ENCODE results near the gene DCK. TPM values are rescaled to one million over a fixed set of nuclear protein-coding genes. Genes with fewer than 3 reads are reported as not detected.
"Not testable (repeated sequence)": the region's sequence is repeated elsewhere in the genome, so short reads cannot be mapped to it uniquely, and the experiment has no call there.

DCK gene
- total RNA-seq, 1 donor from 2014 or later: 18.3 TPM

GRCh38 chr4:70997036-70997435, 3.6 kb downstream of the DCK start:
- H3K9me3 ChIP-seq (ENCODE audit: control insufficient read depth in 3 of 3, low read length in 3 of 3): no peaks in the 10 kb centered on the region
- peak overlapping the region in 1 of 3 donors; percentile 30 for H3K9ac ChIP-seq (ENCODE audit: low read depth in 1 of 3, low read length in 3 of 3)
- peak overlapping the region in 1 of 3 donors; percentile 27 for H3K4me3 ChIP-seq (ENCODE audit: low read length in 3 of 3)

DNA sequence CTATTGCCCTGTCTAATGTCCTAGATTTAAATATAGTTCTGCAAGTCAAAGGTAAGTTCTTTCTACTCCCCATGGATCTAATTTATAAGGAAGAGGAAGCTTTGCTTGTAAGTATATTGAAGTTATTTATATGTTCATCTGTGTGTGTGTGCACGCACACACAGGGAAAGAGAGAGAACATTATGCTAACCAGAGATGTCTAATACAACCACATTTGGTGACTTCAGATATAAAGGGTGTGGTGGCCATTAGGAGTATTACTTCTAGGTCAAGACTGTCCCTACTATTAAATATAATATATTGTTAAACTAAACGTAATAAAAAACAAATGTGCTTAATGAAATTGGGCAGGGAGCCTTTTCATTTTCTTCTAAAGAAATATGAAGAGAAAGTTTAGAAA, 4.1 kb downstream of the DCK start:
- Histone ChIP-seq H3K4me1 (ENCODE audit: control insufficient read depth in 3 of 3, insufficient read depth in 3 of 3, low read length in 3 of 3) (peaks cover 12 to 17% (median 12%) of the 10 kb centered on the region in 3 donors), H3K4me3 (ENCODE audit: low read length in 3 of 3) (peak overlapping the region in 1 of 3 donors; percentile 27), H3K36me3 (ENCODE audit: control insufficient read depth in 3 of 3, insufficient read depth in 3 of 3, low read length in 3 of 3) (peaks cover 0 to 3% (median 3%) of the 10 kb centered on the region in 3 donors), H3K27me3 (ENCODE audit: control insufficient read depth in 3 of 3, insufficient read depth in 3 of 3, low read length in 3 of 3) (no peaks in the 10 kb centered on the region), H3K9me3 (ENCODE audit: control insufficient read depth in 3 of 3, low read length in 3 of 3) (no peaks in the 10 kb centered on the region), H3K9ac (ENCODE audit: low read depth in 1 of 3, low read length in 3 of 3) (no peak overlapping the region), H3K27ac (ENCODE audit: low read depth, low read length) (no peak overlapping the region)

More at GRCh38 chr4:70997036-70997435, 3.6 kb downstream of the DCK start:
- H3K36me3 ChIP-seq (ENCODE audit: control insufficient read depth in 3 of 3, insufficient read depth in 3 of 3, low read length in 3 of 3): peaks cover 0 to 3% (median 3%) of the 10 kb centered on the region in 3 donors
- H3K27ac ChIP-seq (ENCODE audit: low read depth, low read length): no peak overlapping the region
- peaks cover 14 to 18% (median 17%) of the 10 kb centered on the region in 3 donors for H3K4me1 ChIP-seq (ENCODE audit: control insufficient read depth in 3 of 3, insufficient read depth in 3 of 3, low read length in 3 of 3)
- H3K27me3 ChIP-seq (ENCODE audit: control insufficient read depth in 3 of 3, insufficient read depth in 3 of 3, low read length in 3 of 3): no peaks in the 10 kb centered on the region

DNA sequence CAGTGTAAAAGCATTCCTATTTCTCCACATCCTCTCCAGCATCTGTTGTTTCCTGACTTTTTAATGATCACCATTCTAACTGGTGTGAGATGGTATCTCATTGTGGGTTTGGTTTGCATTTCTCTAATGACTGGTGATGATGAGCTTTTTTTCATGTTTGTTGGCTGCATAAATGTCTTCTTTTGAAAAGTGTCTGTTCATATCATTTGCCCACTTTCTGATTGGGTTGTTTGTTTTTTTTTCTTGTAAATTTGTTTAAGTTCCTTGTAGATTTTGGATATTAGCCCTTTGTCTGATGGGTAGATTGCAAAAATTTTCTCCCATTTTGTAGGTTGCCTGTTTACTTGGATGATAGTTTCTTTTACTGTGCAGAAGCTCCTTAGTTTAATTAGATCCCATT, 6.2 kb downstream of the DCK start:
- H3K27me3 ChIP-seq (ENCODE audit: control insufficient read depth in 3 of 3, insufficient read depth in 3 of 3, low read length in 3 of 3); H3K4me1 ChIP-seq (ENCODE audit: control insufficient read depth in 3 of 3, insufficient read depth in 3 of 3, low read length in 3 of 3); H3K9me3 ChIP-seq (ENCODE audit: control insufficient read depth in 3 of 3, low read length in 3 of 3); H3K36me3 ChIP-seq (ENCODE audit: control insufficient read depth in 3 of 3, insufficient read depth in 3 of 3, low read length in 3 of 3); H3K9ac ChIP-seq (ENCODE audit: low read depth in 1 of 3, low read length in 3 of 3); H3K4me3 ChIP-seq (ENCODE audit: low read length in 3 of 3); H3K27ac ChIP-seq (ENCODE audit: low read depth, low read length): not testable (repeated sequence)

GRCh38 chr4:71001363-71001762, 7.9 kb downstream of the DCK start:
- H3K9ac ChIP-seq (ENCODE audit: low read depth in 1 of 3, low read length in 3 of 3); H3K4me3 ChIP-seq (ENCODE audit: low read length in 3 of 3); H3K27me3 ChIP-seq (ENCODE audit: control insufficient read depth in 3 of 3, insufficient read depth in 3 of 3, low read length in 3 of 3); H3K4me1 ChIP-seq (ENCODE audit: control insufficient read depth in 3 of 3, insufficient read depth in 3 of 3, low read length in 3 of 3); H3K36me3 ChIP-seq (ENCODE audit: control insufficient read depth in 3 of 3, insufficient read depth in 3 of 3, low read length in 3 of 3); H3K9me3 ChIP-seq (ENCODE audit: control insufficient read depth in 3 of 3, low read length in 3 of 3); H3K27ac ChIP-seq (ENCODE audit: low read depth, low read length): not testable (repeated sequence)

DNA sequence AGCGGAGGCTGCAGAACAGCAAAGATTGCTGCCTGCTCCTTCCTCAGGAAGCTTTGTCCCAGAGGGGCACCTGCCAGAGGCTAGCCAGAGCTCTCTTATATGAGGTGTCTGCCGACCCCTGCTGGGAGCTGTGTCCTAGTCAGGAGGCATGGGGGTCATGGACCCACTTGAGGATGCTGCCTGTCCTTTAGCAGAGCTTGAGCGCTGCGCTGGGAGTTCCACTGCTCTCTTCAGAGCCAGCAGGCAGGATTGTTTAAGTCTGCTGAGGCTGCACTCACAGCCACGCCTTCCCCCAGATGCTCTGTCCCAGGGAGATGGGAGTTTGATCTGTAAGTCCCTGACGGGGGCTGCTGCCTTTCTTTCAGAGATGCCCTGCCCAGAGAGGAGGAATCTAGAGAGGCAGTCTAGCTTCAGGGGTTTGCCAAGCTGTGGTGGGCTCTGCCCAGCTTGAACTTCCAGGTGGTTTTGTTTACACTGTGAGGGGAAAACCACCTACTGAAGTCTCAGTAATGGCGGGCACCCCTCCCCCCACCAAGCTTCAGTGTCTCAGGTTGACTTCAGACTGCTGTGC, 10.9 kb downstream of the DCK start:
- Histone ChIP-seq H3K4me3 (ENCODE audit: low read length in 3 of 3) (no peak overlapping the region), H3K4me1 (ENCODE audit: control insufficient read depth in 3 of 3, insufficient read depth in 3 of 3, low read length in 3 of 3) (no peaks in the 10 kb centered on the region), H3K9ac (ENCODE audit: low read depth in 1 of 3, low read length in 3 of 3) (no peak overlapping the region), H3K9me3 (ENCODE audit: control insufficient read depth in 3 of 3, low read length in 3 of 3) (no peaks in the 10 kb centered on the region), H3K27me3 (ENCODE audit: control insufficient read depth in 3 of 3, insufficient read depth in 3 of 3, low read length in 3 of 3) (no peaks in the 10 kb centered on the region), H3K36me3 (ENCODE audit: control insufficient read depth in 3 of 3, insufficient read depth in 3 of 3, low read length in 3 of 3) (no peaks in the 10 kb centered on the region), H3K27ac (ENCODE audit: low read depth, low read length) (no peak overlapping the region)

DNA sequence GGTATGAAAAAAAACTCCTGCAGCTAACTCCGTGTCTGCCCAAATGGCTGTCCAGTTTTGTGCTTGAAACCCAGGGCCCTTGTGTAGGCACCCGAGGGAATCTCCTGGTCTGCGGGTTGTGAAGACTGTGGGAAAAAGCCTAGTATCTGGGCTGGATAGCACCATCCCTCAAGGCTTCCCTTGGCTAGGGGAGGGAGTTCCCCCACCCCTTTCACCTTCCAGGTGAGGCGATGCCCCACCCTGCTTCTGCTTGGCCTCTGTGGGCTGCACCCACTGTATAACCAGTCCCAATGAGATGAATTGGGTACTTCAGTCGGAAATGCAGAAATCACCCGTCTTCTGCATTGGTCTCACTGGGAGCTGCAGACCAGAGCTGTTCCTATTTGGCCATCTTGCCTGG, 11.6 kb downstream of the DCK start:
- not testable (repeated sequence) for H3K9ac ChIP-seq (ENCODE audit: low read depth in 1 of 3, low read length in 3 of 3); H3K27ac ChIP-seq (ENCODE audit: low read depth, low read length); H3K9me3 ChIP-seq (ENCODE audit: control insufficient read depth in 3 of 3, low read length in 3 of 3); H3K36me3 ChIP-seq (ENCODE audit: control insufficient read depth in 3 of 3, insufficient read depth in 3 of 3, low read length in 3 of 3); H3K27me3 ChIP-seq (ENCODE audit: control insufficient read depth in 3 of 3, insufficient read depth in 3 of 3, low read length in 3 of 3); H3K4me3 ChIP-seq (ENCODE audit: low read length in 3 of 3); H3K4me1 ChIP-seq (ENCODE audit: control insufficient read depth in 3 of 3, insufficient read depth in 3 of 3, low read length in 3 of 3)

DNA sequence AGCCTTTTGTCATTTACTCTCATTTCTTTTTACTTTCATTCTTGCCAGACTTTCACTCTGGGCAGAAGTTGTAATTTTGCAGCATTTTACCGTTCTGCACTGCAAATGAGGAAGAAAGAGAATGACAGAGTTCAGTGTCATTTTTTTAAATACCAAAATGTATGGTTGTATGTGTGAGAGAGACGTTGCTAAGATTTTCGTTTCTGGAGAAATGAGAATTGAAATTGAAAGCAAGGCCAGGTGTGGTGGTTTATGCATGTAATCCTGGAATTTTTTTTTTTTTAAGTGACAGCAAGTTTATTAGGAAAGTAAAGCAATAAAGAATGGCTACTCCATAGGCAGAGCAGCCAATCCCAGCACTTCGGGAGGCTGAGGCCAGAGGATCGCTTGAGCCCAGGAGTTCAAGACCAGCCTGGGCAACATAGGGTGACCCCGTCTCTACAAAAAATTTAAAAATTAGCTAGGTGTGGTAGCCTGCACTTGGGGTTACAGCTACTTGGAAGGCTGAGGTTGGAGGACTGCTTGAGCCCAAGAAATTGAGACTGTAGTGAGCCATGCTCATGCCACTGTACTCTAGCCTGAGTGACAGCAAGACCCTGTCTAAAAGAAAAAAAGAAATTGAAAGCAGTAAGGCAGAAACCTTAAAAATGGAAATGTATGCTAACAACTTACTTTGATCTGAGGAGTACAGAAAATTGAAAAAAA, 12.9 kb downstream of the DCK start:
- H3K9ac ChIP-seq (ENCODE audit: low read depth in 1 of 3, low read length in 3 of 3): no peak overlapping the region
- H3K4me1 ChIP-seq (ENCODE audit: control insufficient read depth in 3 of 3, insufficient read depth in 3 of 3, low read length in 3 of 3): no peaks in the 10 kb centered on the region
- no peaks in the 10 kb centered on the region for H3K9me3 ChIP-seq (ENCODE audit: control insufficient read depth in 3 of 3, low read length in 3 of 3)
- H3K27me3 ChIP-seq (ENCODE audit: control insufficient read depth in 3 of 3, insufficient read depth in 3 of 3, low read length in 3 of 3): no peaks in the 10 kb centered on the region
- H3K27ac ChIP-seq (ENCODE audit: low read depth, low read length): no peak overlapping the region
- H3K4me3 ChIP-seq (ENCODE audit: low read length in 3 of 3): no peak overlapping the region
- H3K36me3 ChIP-seq (ENCODE audit: control insufficient read depth in 3 of 3, insufficient read depth in 3 of 3, low read length in 3 of 3): no peaks in the 10 kb centered on the region

DNA sequence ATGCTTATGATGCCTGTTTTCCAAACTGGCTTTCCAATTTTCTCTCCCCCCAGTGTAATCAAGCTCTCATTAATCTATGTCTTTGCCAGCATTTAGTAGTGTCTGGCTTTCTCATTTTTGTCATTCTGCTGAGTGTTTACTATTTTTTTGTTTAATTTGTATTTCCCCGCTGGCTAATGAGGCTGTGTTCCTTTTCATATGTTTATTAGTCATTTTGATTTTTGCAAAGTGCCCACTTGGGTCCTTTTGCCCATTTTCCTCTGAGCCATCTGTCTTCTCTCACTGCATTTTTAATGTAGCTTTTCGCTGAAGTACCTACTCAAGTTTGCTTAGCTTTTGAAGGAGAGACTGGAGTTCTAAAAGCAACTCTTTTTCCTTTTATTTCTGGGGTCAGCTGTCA, 14.7 kb downstream of the DCK start:
- Histone ChIP-seq H3K9me3 (ENCODE audit: control insufficient read depth in 3 of 3, low read length in 3 of 3) (no peaks in the 10 kb centered on the region), H3K4me3 (ENCODE audit: low read length in 3 of 3) (no peak overlapping the region), H3K27ac (ENCODE audit: low read depth, low read length) (no peak overlapping the region), H3K27me3 (ENCODE audit: control insufficient read depth in 3 of 3, insufficient read depth in 3 of 3, low read length in 3 of 3) (no peaks in the 10 kb centered on the region), H3K36me3 (ENCODE audit: control insufficient read depth in 3 of 3, insufficient read depth in 3 of 3, low read length in 3 of 3) (no peaks in the 10 kb centered on the region), H3K4me1 (ENCODE audit: control insufficient read depth in 3 of 3, insufficient read depth in 3 of 3, low read length in 3 of 3) (no peaks in the 10 kb centered on the region), H3K9ac (ENCODE audit: low read depth in 1 of 3, low read length in 3 of 3) (no peak overlapping the region)

DNA sequence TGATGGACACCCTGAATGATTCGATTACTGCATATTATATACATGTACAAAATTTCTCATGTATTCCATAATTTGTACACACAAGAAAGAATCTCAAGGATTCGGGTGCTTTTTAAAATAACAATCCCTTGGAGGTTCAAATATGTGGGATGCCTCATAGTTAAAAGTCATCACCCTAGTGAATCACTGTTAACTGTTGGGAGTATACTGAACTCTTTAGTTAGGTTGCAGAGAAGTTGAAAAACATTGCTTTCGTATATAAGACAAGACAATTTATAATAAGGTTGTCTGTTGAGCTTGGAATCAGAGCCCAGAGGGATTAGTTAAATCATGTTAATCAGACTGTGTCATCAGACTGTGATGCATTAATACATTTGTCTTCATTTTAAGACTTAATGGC, 15.6 kb downstream of the DCK start:
- H3K9me3 ChIP-seq (ENCODE audit: control insufficient read depth in 3 of 3, low read length in 3 of 3): no peaks in the 10 kb centered on the region
- H3K27me3 ChIP-seq (ENCODE audit: control insufficient read depth in 3 of 3, insufficient read depth in 3 of 3, low read length in 3 of 3): no peaks in the 10 kb centered on the region
- no peak overlapping the region for H3K4me3 ChIP-seq (ENCODE audit: low read length in 3 of 3)
- H3K27ac ChIP-seq (ENCODE audit: low read depth, low read length): no peak overlapping the region
- H3K4me1 ChIP-seq (ENCODE audit: control insufficient read depth in 3 of 3, insufficient read depth in 3 of 3, low read length in 3 of 3): no peaks in the 10 kb centered on the region
- H3K36me3 ChIP-seq (ENCODE audit: control insufficient read depth in 3 of 3, insufficient read depth in 3 of 3, low read length in 3 of 3): no peaks in the 10 kb centered on the region
- no peak overlapping the region for H3K9ac ChIP-seq (ENCODE audit: low read depth in 1 of 3, low read length in 3 of 3)

DNA sequence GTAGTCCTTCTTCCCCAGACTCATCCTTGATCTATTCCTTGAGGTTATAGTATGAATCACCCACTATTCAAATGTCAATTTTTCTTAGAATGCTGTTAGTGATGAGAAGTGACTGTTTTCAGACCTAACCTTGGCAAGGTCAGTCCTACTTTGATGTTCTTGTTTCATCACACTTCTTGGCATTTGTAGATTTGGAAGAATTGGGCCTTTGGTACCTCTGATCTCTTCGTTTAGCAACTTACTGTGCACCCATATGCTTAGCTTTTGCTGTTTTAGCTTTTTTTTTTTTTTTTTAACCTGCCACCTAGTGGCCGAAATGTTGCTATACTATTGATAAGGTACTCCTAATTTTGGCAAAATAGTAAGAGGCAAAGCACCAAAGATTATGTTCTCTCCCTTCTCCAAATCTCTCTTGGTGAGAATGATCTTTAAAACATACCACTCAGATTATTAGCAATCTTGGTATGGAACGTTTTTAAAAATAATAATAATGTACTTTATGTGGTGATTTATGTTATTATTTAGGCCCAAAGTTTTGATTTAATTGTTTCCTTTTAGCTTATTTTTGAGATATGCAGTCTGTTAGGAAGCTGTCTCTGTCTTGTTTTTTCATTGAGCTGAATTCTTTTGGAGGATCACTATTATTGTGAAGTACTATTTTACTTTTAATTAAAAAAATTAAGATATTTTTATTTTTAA, 16.6 kb downstream of the DCK start:
- Histone ChIP-seq H3K27ac (ENCODE audit: low read depth, low read length) (no peak overlapping the region), H3K9me3 (ENCODE audit: control insufficient read depth in 3 of 3, low read length in 3 of 3) (no peaks in the 10 kb centered on the region), H3K27me3 (ENCODE audit: control insufficient read depth in 3 of 3, insufficient read depth in 3 of 3, low read length in 3 of 3) (no peaks in the 10 kb centered on the region), H3K4me1 (ENCODE audit: control insufficient read depth in 3 of 3, insufficient read depth in 3 of 3, low read length in 3 of 3) (no peaks in the 10 kb centered on the region), H3K9ac (ENCODE audit: low read depth in 1 of 3, low read length in 3 of 3) (no peak overlapping the region), H3K36me3 (ENCODE audit: control insufficient read depth in 3 of 3, insufficient read depth in 3 of 3, low read length in 3 of 3) (no peaks in the 10 kb centered on the region), H3K4me3 (ENCODE audit: low read length in 3 of 3) (no peak overlapping the region)

Data from skeletal muscle tissue (tissue), 4 donors.